Gastrocnemius medialis (tissue), 4 donors: ENCODE data around the gene ACBD3. TPM values are rescaled to one million over a fixed set of nuclear protein-coding genes. Genes with fewer than 3 reads are reported as not detected.

Experiments used
- ATAC-seq, 2 donors: fragments of 150-250 bp; one replicate each; pipeline ENCODE4 v1.9.1; 2016
- DNase-seq, 2 donors: peaks; one replicate each; pipeline ENCODE4 v3.0.0-alpha.2; 2019
- H3K27ac ChIP-seq, 4 donors: fragments of 200-600 bp; sonication (generic); 1 replicate in 1 of 4; 2 replicates in 3 of 4; pipeline ENCODE4 v1.5.1; 2016 to 2018; ENCODE audit warnings: mild to moderate bottlenecking in 2 of 4, moderate library complexity in 1 of 4
- H3K27me3 ChIP-seq, 3 donors: fragments of 200-600 bp; sonication (generic) in 2 of 3; 1 replicate in 1 of 3; 2 replicates in 2 of 3; pipeline versions ENCODE4 v1.5.1 to v1.6.0; 2016 to 2019; ENCODE audit warnings: mild to moderate bottlenecking in 1 of 3, moderate library complexity in 1 of 3
- H3K36me3 ChIP-seq, 2 donors: fragments of 200-600 bp; sonication (generic) in 1 of 2; one replicate each; pipeline ENCODE4 v1.5.1; 2017 to 2018
- H3K4me1 ChIP-seq, 2 donors: fragments of 200-600 bp; sonication (generic) in 1 of 2; one replicate each; pipeline ENCODE4 v1.5.1; 2016 to 2017; ENCODE audit warnings: mild to moderate bottlenecking in 2 of 2
- H3K4me3 ChIP-seq, 4 donors: fragments of 200-600 bp; sonication (generic) in 3 of 4; 1 replicate in 1 of 4; 2 replicates in 3 of 4; pipeline ENCODE4 v1.5.1; 2016 to 2019; ENCODE audit warnings: mild to moderate bottlenecking in 2 of 4
- H3K9me3 ChIP-seq, 3 donors: fragments of 200-600 bp; sonication (generic) in 2 of 3; 1 replicate in 1 of 3; 2 replicates in 2 of 3; pipeline ENCODE4 v1.5.1; 2016 to 2019
- POLR2A ChIP-seq, 2 donors: fragments of 450-650 bp; IDR thresholded peaks; one replicate each; pipeline ENCODE4 v1.6.1; 2017; ENCODE audit warnings: antibody characterized with exemption in 2 of 2, mild to moderate bottlenecking in 2 of 2, moderate library complexity in 2 of 2
- in situ Hi-C, 4 donors: fragments of 200-750 bp; cut with MboI; loops; one replicate each; pipeline versions ENCODE4 v1.15.0 to v1.8.0; 2017; ENCODE audit warnings: low sequenced_read_pairs in 4 of 4
- intact Hi-C: fragments of 100-400 bp; cut with DNase I; formaldehyde crosslinking; loops from one replicate; pipeline ENCODE4 v1.15.1; 2023; ENCODE audit warnings: low total_unique reads
- total RNA-seq, 4 donors: library from RNA; depleted of rRNA; stranded (reverse); fragments of >200 nt; gene quantifications; one replicate each; pipeline versions ENCODE4 v1.1.0 to v1.2.3, GENCODE V29; 2016
- TF ChIP-seq, protein P1 (sequence below), 5 experiments: fragments of 450-650 bp in 3 of 5; fragments of 200-600 bp in 2 of 5; sonication (generic) in 2 of 5; IDR thresholded peaks in 4 of 5; conservative IDR thresholded peaks in 1 of 5; 1 replicate in 4 of 5; 2 replicates in 1 of 5; pipeline ENCODE4 v1.5.1; 2016 to 2019; ENCODE audit warnings: antibody characterized with exemption in 5 of 5, mild to moderate bottlenecking in 3 of 5, moderate library complexity in 3 of 5

Gene ACBD3
- total RNA-seq, 4 donors from 2014 or later = 31.1 to 43.9 (median 36.6) TPM

DNA sequence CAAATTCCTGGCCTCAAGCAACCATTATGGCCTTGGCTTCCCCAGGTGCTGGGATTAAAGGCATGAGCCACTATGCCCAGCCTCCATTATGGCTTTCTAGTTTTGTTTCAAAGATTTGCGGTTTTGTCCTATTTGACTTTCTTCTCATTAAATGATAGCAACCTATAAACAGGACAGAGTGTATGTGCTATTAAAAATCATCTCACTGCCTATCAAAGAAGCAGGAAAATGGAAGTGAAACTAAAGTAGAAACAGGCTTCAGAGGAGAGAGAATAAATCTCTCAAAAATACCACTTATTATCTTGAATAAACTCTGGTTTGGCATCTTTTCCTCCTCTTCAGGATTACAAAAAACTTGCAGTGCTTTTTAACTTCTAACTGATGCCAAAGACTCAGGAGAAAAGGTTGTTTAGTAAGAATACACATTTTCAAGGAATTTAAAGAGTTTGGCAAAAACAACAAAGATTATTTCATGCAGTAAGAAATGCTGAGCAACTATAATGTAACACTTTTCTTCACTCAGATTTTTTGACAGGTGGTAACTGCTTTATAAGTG, 28.7 kb downstream of the ACBD3 start:
- in situ Hi-C loops (no loop called here), intact Hi-C loops (no loop called here)
- H3K9me3 ChIP-seq = no peaks in the 10 kb centered on the region
- no peak overlapping the region for H3K4me3 ChIP-seq
- H3K27me3 ChIP-seq = no peaks in the 10 kb centered on the region
- TF ChIP-seq, protein P1, sequence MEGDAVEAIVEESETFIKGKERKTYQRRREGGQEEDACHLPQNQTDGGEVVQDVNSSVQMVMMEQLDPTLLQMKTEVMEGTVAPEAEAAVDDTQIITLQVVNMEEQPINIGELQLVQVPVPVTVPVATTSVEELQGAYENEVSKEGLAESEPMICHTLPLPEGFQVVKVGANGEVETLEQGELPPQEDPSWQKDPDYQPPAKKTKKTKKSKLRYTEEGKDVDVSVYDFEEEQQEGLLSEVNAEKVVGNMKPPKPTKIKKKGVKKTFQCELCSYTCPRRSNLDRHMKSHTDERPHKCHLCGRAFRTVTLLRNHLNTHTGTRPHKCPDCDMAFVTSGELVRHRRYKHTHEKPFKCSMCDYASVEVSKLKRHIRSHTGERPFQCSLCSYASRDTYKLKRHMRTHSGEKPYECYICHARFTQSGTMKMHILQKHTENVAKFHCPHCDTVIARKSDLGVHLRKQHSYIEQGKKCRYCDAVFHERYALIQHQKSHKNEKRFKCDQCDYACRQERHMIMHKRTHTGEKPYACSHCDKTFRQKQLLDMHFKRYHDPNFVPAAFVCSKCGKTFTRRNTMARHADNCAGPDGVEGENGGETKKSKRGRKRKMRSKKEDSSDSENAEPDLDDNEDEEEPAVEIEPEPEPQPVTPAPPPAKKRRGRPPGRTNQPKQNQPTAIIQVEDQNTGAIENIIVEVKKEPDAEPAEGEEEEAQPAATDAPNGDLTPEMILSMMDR (IDR thresholded peaks at IDR 0.05 in 4 of 5, conservative IDR thresholded peaks at IDR 0.05 in 1 of 5) = no peak
- TF ChIP-seq POLR2A (IDR thresholded peaks at IDR 0.05) = no peak
- DNase-seq (no peak), ATAC-seq (no peak)
- no peak overlapping the region for H3K27ac ChIP-seq
- H3K4me1 ChIP-seq = no peaks in the 10 kb centered on the region
- peaks cover 0 to 68% of the 10 kb centered on the region in 2 donors for H3K36me3 ChIP-seq

DNA sequence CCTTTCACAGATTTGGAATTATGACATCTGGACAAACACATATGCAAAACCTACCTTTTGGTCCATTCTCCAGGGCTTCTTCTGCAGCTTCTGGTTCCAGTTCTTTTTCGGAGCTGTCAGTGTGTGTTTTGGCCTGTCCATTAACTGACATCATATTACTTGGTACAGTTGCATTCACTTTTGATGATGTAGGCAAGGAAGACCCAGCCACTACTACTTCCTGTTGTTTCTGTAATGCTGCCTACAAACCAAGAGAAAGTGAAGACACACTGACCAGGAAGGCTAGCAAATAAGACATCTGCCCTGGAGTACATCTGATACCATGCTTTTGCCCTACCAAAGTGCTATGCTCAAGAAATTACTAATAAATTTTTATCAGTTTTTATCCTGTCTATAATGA, 31.9 kb downstream of the ACBD3 start:
- Histone ChIP-seq H3K27ac (no peak overlapping the region), H3K27me3 (no peaks in the 10 kb centered on the region), H3K9me3 (no peaks in the 10 kb centered on the region), H3K4me3 (no peak overlapping the region), H3K36me3 (peaks cover 0 to 67% of the 10 kb centered on the region in 2 donors), H3K4me1 (no peaks in the 10 kb centered on the region)
- in situ Hi-C loops = no loop called here
- DNase-seq (no peak), ATAC-seq (no peak)
- intact Hi-C loops = no loop called here
- TF ChIP-seq, protein P1 (IDR thresholded peaks at IDR 0.05 in 4 of 5, conservative IDR thresholded peaks at IDR 0.05 in 1 of 5) = no peak
- TF ChIP-seq POLR2A (IDR thresholded peaks at IDR 0.05) = no peak

DNA sequence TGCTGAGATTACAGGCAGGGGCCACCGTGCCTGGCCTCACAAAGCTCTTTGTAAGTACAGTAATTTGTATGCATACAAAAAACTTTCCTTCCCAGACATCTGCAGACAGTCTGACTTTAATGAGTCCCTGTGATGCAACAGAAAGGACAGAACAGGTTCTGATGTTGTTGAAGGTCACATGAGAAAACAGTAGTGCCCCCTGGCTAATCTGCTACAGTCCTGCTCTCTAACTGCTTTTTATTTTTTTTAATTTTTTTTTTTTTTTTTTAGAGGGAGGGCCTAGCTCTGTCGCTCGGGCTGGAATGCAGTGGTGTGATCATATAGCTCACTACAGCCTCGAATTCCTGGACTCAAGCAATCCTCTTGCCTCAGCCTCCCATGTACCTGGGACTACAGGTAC, 36.7 kb downstream of the ACBD3 start:
- Histone ChIP-seq H3K36me3 (peaks cover 6 to 75% of the 10 kb centered on the region in 2 donors), H3K4me1 (no peaks in the 10 kb centered on the region), H3K27ac (no peak overlapping the region), H3K9me3 (no peaks in the 10 kb centered on the region), H3K27me3 (no peaks in the 10 kb centered on the region), H3K4me3 (no peak overlapping the region)
- TF ChIP-seq, protein P1 (IDR thresholded peaks at IDR 0.05 in 4 of 5, conservative IDR thresholded peaks at IDR 0.05 in 1 of 5) = no peak
- TF ChIP-seq POLR2A (IDR thresholded peaks at IDR 0.05) = no peak
- in situ Hi-C loops (no loop called here), intact Hi-C loops (no loop called here)
- DNase-seq = no peak
- ATAC-seq = no peak

DNA sequence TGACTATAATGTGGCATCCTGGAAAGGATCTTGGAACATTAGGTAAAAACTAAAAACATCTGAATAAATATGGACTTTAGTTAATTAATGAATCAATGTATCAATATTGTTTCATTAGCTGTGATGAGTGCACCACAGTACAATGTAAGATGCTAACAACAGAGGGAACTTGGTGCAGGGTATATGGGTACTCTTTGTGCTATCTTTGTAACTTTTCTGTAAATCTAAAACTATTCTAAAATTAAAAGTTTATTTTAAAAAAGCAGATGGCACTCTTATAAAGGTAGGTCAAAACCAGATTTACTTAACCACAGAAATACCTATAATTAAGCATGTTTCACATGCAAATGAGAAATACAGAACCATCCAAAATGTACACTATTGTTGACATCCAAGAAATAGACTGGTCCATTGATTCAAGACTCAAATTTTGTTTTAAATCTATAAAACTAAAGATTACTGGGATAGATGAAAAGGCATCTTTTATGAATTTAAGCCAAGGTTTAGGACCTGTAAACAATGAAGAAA, 38.4 kb downstream of the ACBD3 start:
- TF ChIP-seq, protein P1 (IDR thresholded peaks at IDR 0.05 in 4 of 5, conservative IDR thresholded peaks at IDR 0.05 in 1 of 5) = no peak
- TF ChIP-seq POLR2A (IDR thresholded peaks at IDR 0.05) = no peak
- ATAC-seq = no peak

DNA sequence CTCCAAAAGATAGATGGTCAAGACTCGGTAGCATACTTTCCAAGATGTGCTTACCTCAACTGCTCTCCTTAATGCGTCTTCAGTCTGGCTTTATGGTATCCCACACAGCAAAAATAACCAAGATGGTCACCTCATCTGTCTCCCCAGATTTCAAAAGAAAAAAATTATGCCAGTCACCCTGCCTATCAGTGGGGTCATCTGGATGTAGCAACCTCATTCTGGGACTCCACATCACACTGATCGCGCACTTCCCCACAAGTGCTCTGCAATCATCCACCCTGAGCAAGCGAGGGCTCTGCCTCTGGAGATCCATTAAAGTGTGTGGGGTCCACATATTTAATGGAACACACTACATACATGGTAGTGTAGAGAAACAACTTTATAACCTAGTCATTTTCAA, 42.5 kb downstream of the ACBD3 start:
- Histone ChIP-seq H3K27me3 (no peaks in the 10 kb centered on the region), H3K4me3 (no peak overlapping the region), H3K9me3 (no peaks in the 10 kb centered on the region), H3K36me3 (peaks cover 6 to 39% of the 10 kb centered on the region in 2 donors), H3K4me1 (no peaks in the 10 kb centered on the region), H3K27ac (no peak overlapping the region)
- TF ChIP-seq, protein P1 (IDR thresholded peaks at IDR 0.05 in 4 of 5, conservative IDR thresholded peaks at IDR 0.05 in 1 of 5) = no peak
- no peak for TF ChIP-seq POLR2A (IDR thresholded peaks at IDR 0.05)
- intact Hi-C loops = no loop called here
- DNase-seq (no peak), ATAC-seq (no peak)
- in situ Hi-C loops = no loop called here

More for the DNA sequence above, 38.4 kb downstream of the ACBD3 start:
- in situ Hi-C loops = no loop called here
- Histone ChIP-seq H3K36me3 (peaks cover 6 to 71% of the 10 kb centered on the region in 2 donors), H3K27me3 (no peaks in the 10 kb centered on the region), H3K4me1 (no peaks in the 10 kb centered on the region), H3K4me3 (no peak overlapping the region), H3K9me3 (no peaks in the 10 kb centered on the region), H3K27ac (no peak overlapping the region)
- no peak for DNase-seq
- intact Hi-C loops = no loop called here
